K562 (cell line): ENCODE data around the gene VLDLR. TPM values are rescaled to one million over a fixed set of nuclear protein-coding genes. Genes with fewer than 3 reads are reported as not detected.
A peak's percentile ranks its signal among the peaks of the same experiment; 100 is the strongest.

Experiments
- ATAC-seq: fragments of 200-7000 bp; cut with Tn5 transposase; 3 replicates; pipeline ENCODE4 v1.9.1; 2020; ENCODE audit warnings: moderate library complexity
- BruUV-seq: library from RNA; stranded (reverse); fragments of 400-500 nt; replicated peaks from 2 replicates; lab custom pipeline; 2021; lab: Mats Ljungman, UMichigan
- CTCF ChIA-PET: fragments of 300-600 bp; formaldehyde crosslinking; extraction: SDS; loops from one replicate; lab custom pipeline; 2021; ENCODE audit warnings: low intra/inter-chr PET ratio; lab: Yijun Ruan, JAX
- POLR2A ChIA-PET: fragments of 300-600, 350-650 bp; sonication (Branson Sonifier 250); formaldehyde crosslinking; extraction: SDS; loops from one replicate; lab custom pipeline; 2021; ENCODE audit warnings: antibody characterized with exemption, inconsistent platforms; lab: Yijun Ruan, JAX
- DNase-seq, 4 experiments: peaks; one replicate each; pipeline versions ENCODE4 v3.0.0 to v3.0.0-alpha.2; 2011 to 2018; ENCODE audit warnings: low spot score in 3 of 4, mixed read lengths in 3 of 4; ENCODE audit errors: extremely low read depth in 1 of 4
- FAIRE-seq: peaks from 2 replicates; lab custom pipeline; 2011; peaks lifted over from hg19 to GRCh38; lab: Jason Lieb, UNC
- H2AFZ ChIP-seq: 2 replicates; pipeline ENCODE4 v1.6.0; 2011; ENCODE audit warnings: low read depth, low read length, control low read depth, inconsistent platforms
- H3K27ac ChIP-seq: fragments of 200-600 bp; 3 replicates; pipeline ENCODE4 v1.8.0; 2011; ENCODE audit warnings: low read depth, mild to moderate bottlenecking, control low read depth, inconsistent platforms, low read length, moderate library complexity, mixed read lengths; ENCODE audit errors: extremely low read depth
- H3K27me3 ChIP-seq, 2 experiments: fragments of 300-600 bp in 1 of 2; 2 replicates in 1 of 2; 3 replicates in 1 of 2; pipeline versions ENCODE4 v1.6.0 to v1.8.0; 2011; ENCODE audit warnings: inconsistent platforms in 2 of 2, low read length in 2 of 2, mild to moderate bottlenecking in 1 of 2, mixed read lengths in 1 of 2, moderate library complexity in 1 of 2; ENCODE audit not compliant: control insufficient read depth in 2 of 2, insufficient read depth in 2 of 2
- H3K36me3 ChIP-seq: fragments of 300-600 bp; 3 replicates; pipeline ENCODE4 v1.8.0; 2011; ENCODE audit warnings: mild to moderate bottlenecking, low read length, inconsistent platforms; ENCODE audit not compliant: control insufficient read depth, insufficient read depth
- H3K4me1 ChIP-seq, 2 experiments: fragments of 200-600 bp in 1 of 2; replicated peaks in 1 of 2; 2 replicates in 1 of 2; 3 replicates in 1 of 2; pipeline versions ENCODE4 v1.5.1 to v1.8.0; 2011; ENCODE audit warnings: inconsistent platforms in 2 of 2, low read length in 2 of 2, mild to moderate bottlenecking in 1 of 2, mixed read lengths in 1 of 2, moderate library complexity in 1 of 2; ENCODE audit not compliant: control insufficient read depth in 2 of 2, insufficient read depth in 2 of 2
- H3K4me2 ChIP-seq: 2 replicates; pipeline ENCODE4 v1.6.1; 2011; ENCODE audit warnings: low read length, control low read depth, inconsistent platforms, mixed read lengths; ENCODE audit not compliant: insufficient read depth
- H3K4me3 ChIP-seq: fragments of 200-600 bp; sonication (generic), shearing (Covaris generic); 2 replicates; pipeline ENCODE4 v1.5.1; 2016; ENCODE audit warnings: control low read depth, inconsistent platforms
- H3K79me2 ChIP-seq: fragments of 200-600 bp; 3 replicates; pipeline ENCODE4 v1.8.0; 2011; ENCODE audit warnings: low read length, inconsistent platforms; ENCODE audit not compliant: control insufficient read depth, insufficient read depth
- H3K9ac ChIP-seq, 2 experiments: 2 replicates each; pipeline versions ENCODE4 v1.6.0 to v1.6.1; 2011; ENCODE audit warnings: low read depth in 2 of 2, low read length in 2 of 2, control low read depth in 1 of 2, inconsistent platforms in 1 of 2, mild to moderate bottlenecking in 1 of 2, mixed read lengths in 1 of 2; ENCODE audit not compliant: insufficient read depth in 1 of 2
- H3K9me1 ChIP-seq: one replicate; pipeline ENCODE4 v1.6.0; 2011; ENCODE audit warnings: inconsistent platforms, mild to moderate bottlenecking, low read length, moderate library complexity; ENCODE audit not compliant: control insufficient read depth, insufficient read depth
- H3K9me3 ChIP-seq: replicated peaks from 2 replicates; pipeline ENCODE4 v1.5.1; 2011; ENCODE audit warnings: low read depth, low read length, inconsistent platforms; ENCODE audit not compliant: control insufficient read depth, insufficient read depth
- H4K20me1 ChIP-seq: replicated peaks from 2 replicates; pipeline ENCODE4 v1.6.1; 2011; ENCODE audit warnings: low read length, inconsistent platforms, mixed read lengths; ENCODE audit not compliant: control insufficient read depth, insufficient read depth
- CHD2 ChIP-seq: IDR thresholded peaks from 2 replicates; pipeline ENCODE4 v1.6.1; 2011; ENCODE audit warnings: low read depth, low read length
- CREM ChIP-seq: IDR thresholded peaks from 2 replicates; pipeline ENCODE4 v1.6.1; 2014; ENCODE audit warnings: antibody characterized with exemption, low read depth
- FOS ChIP-seq: IDR thresholded peaks from 3 replicates; pipeline ENCODE4 v1.6.1; 2011; ENCODE audit not compliant: insufficient read length; ENCODE audit errors: extremely low read depth
- FOXM1 ChIP-seq, 2 experiments: fragments of 450-650 bp in 1 of 2; sonication (generic) in 1 of 2; formaldehyde crosslinking in 1 of 2; IDR thresholded peaks; 2 replicates each; pipeline versions ENCODE4 v1.6.1 to v1.9.0; 2017 to 2022; ENCODE audit warnings: low read depth in 2 of 2, mild to moderate bottlenecking in 2 of 2, missing genetic modification reagents in 1 of 2, moderate library complexity in 1 of 2
- HNRNPH1 ChIP-seq: fragments of 200-400 bp; formaldehyde crosslinking; optimal IDR thresholded peaks from 2 replicates; pipeline ENCODE3; 2017; ENCODE audit warnings: low read depth, mild to moderate bottlenecking, low read length, moderate library complexity
- KDM5B ChIP-seq: fragments of 200-600 bp; sonication (generic); IDR thresholded peaks from 2 replicates; pipeline ENCODE4 v1.6.1; 2012; ENCODE audit warnings: low read depth, mild to moderate bottlenecking, moderate library complexity, low read length, control low read depth, inconsistent platforms; ENCODE audit not compliant: insufficient replicate concordance
- KLF10 ChIP-seq: fragments of 250-450 bp; sonication (Bioruptor Pico); IDR thresholded peaks from 2 replicates; pipeline ENCODE4 v1.6.1; 2021; ENCODE audit warnings: matching md5 sums
- MAFG ChIP-seq: fragments of 450-650 bp; conservative IDR thresholded peaks from 2 replicates; pipeline ENCODE4 v1.6.1; 2016; ENCODE audit warnings: missing genetic modification characterization, missing compliant biosample characterization
- NCOR1 ChIP-seq: fragments of 450-650 bp; IDR thresholded peaks from 2 replicates; pipeline ENCODE4 v1.6.1; 2016; ENCODE audit warnings: mild to moderate bottlenecking, moderate library complexity
- POU5F1 ChIP-seq: fragments of 150-350 bp; IDR thresholded peaks from 2 replicates; pipeline ENCODE4 v1.6.1; 2014; ENCODE audit warnings: borderline replicate concordance, low read length, low read depth, mild to moderate bottlenecking; ENCODE audit not compliant: partially characterized antibody
- RAD51 ChIP-seq: fragments of 450-650 bp; IDR thresholded peaks from 2 replicates; pipeline ENCODE4 v1.7.1; 2016; ENCODE audit warnings: low read depth, mild to moderate bottlenecking, borderline replicate concordance
- SNRNP70 ChIP-seq: fragments of 200-400 bp; formaldehyde crosslinking; optimal IDR thresholded peaks from 2 replicates; pipeline ENCODE3; 2017; ENCODE audit warnings: low read depth, low read length
- TCF7L2 ChIP-seq: fragments of 150-350 bp; IDR thresholded peaks from 2 replicates; pipeline ENCODE4 v1.6.1; 2016; ENCODE audit warnings: low read depth, mild to moderate bottlenecking, low read length, moderate library complexity
- TCFL5 ChIP-seq: fragments of 250-450 bp; sonication (Bioruptor Pico); conservative IDR thresholded peaks from 2 replicates; pipeline ENCODE4 v1.6.1; 2021; ENCODE audit warnings: mild to moderate bottlenecking, moderate library complexity, matching md5 sums
- TRIM28 ChIP-seq: fragments of 450-650 bp; IDR thresholded peaks from 2 replicates; pipeline ENCODE4 v1.6.1; 2017
- ZEB2 ChIP-seq: fragments of 450-650 bp; IDR thresholded peaks from 2 replicates; pipeline ENCODE4 v1.6.1; 2016
- ZNF121 ChIP-seq: sonication (generic); formaldehyde crosslinking; conservative IDR thresholded peaks from 2 replicates; pipeline ENCODE4 v1.8.0; 2022; ENCODE audit warnings: missing genetic modification reagents
- ZNF134 ChIP-seq: fragments of 250-450 bp; sonication (Bioruptor Pico); conservative IDR thresholded peaks from 2 replicates; pipeline ENCODE4 v1.4.0; 2020
- ZNF224 ChIP-seq: sonication (generic); formaldehyde crosslinking; IDR thresholded peaks from 2 replicates; pipeline ENCODE4 v1.8.0; 2022; ENCODE audit warnings: mild to moderate bottlenecking, missing genetic modification reagents
- ZNF57 ChIP-seq: fragments of 450-650 bp; formaldehyde crosslinking; IDR thresholded peaks from 2 replicates; pipeline ENCODE4 v1.4.0; 2020; ENCODE audit warnings: mild to moderate bottlenecking, moderate library complexity
- WGBS: fragments of 100-300 bp; shearing (Covaris generic); methylation state at CpG from one replicate; pipeline ENCODE4 v1.1.6; 2016; ENCODE audit warnings: low coverage, mixed read lengths; ENCODE audit not compliant: insufficient coverage; ENCODE audit errors: missing lambda C conversion rate; 5-methylcytosine and 5-hydroxymethylcytosine counted together
- in situ Hi-C: fragments of 300-500 bp; cut with MboI; formaldehyde crosslinking; loops from 4 replicates; pipeline ENCODE4 v1.15.0; 2018; ENCODE audit warnings: inconsistent platforms, mixed read lengths
- intact Hi-C: fragments of 100-400 bp; cut with micrococcal nuclease; formaldehyde crosslinking; loops from 2 replicates; pipeline ENCODE4 v1.14.2; 2022
- polyA plus RNA-seq, 8 experiments: library from polyadenylated mRNA; depleted of rRNA in 4 of 8; stranded (reverse) in 5 of 8; unstranded in 3 of 8; fragments of >200 nt; fragmentation: Nextera tagmentation in 2 of 8; fragmentation: Illumina TruSeq in 1 of 8; extraction: Ambion mirVana in 2 of 8; extraction: Trizol in 1 of 8; gene quantifications; 2 replicates each; pipeline versions ENCODE4 v1.2.1 to v1.2.3, GENCODE V29; 2011 to 2014; ENCODE audit warnings: inconsistent platforms in 1 of 8, missing spikeins in 1 of 8
- total RNA-seq, 7 experiments: library from RNA; depleted of rRNA in 6 of 7; stranded (reverse); fragments of >200 nt in 6 of 7; fragmentation: Illumina TruSeq in 2 of 7; extraction: Trizol in 2 of 7; gene quantifications; 2 replicates each; pipeline versions ENCODE4 v1.2.1 to v1.2.3, GENCODE V29; 2011 to 2021; ENCODE audit warnings: low replicate concordance in 1 of 7
- TF ChIP-seq, protein P1 (sequence below): fragments of 250-450 bp; sonication (Bioruptor Pico); IDR thresholded peaks from 2 replicates; pipeline ENCODE4 v1.4.0; 2020; ENCODE audit warnings: mild to moderate bottlenecking, moderate library complexity

The VLDLR gene
- total and polyA plus RNA-seq, 9 of the 15 experiments (the other 6 are each of a cell fraction or from before 2014, with no cell fraction given): 0.03 to 0.58 (median 0.08) TPM

- FAIRE-seq (no peak), DNase-seq (peak in 2 of 4 experiments; percentile 4), ATAC-seq (no peak)
- intact Hi-C loops (no loop called here), in situ Hi-C loops (no loop called here)
- Histone ChIP-seq H3K4me2 (no peak overlapping the region), H3K4me3 (no peak overlapping the region), H3K4me1 (no peaks in the 10 kb centered on the region; a peak in 1 of 5 replicates), H3K79me2 (no peaks in the 10 kb centered on the region), H3K9me3 (no peaks in the 10 kb centered on the region), H3K27ac (no peak overlapping the region), H2AFZ (peak overlapping the region; percentile 45; the same call in 1 of the 2 replicates), H3K9me1 (no peaks in the 10 kb centered on the region), H3K9ac (no peak overlapping the region), H3K36me3 (no peaks in the 10 kb centered on the region), H3K27me3 (no peaks in the 10 kb centered on the region), H4K20me1 (no peaks in the 10 kb centered on the region)
- ChIA-PET CTCF (no interaction called here), POLR2A (no interaction called here)
- BruUV-seq: no TSS peak
- WGBS: 11% methylated on average over 9 of the region's 13 CpGs
- TF ChIP-seq NCOR1 (no peak), ZEB2 (no peak), RAD51 (no peak), FOXM1 (IDR thresholded peaks at IDR 0.05; ENCODE audit: low read depth) (no peak), FOXM1 (CRISPR knock-in tag; IDR thresholded peaks at IDR 0.05; ENCODE audit: low read depth) (no peak), FOS (no peak), ZNF134 (CRISPR knock-in tag) (no peak), TCF7L2 (no peak), ZNF224 (no peak), TRIM28 (no peak), HNRNPH1 (no peak), ZNF57 (no peak), CHD2 (no peak), ZNF121 (CRISPR knock-in tag) (no peak), CREM (0 out of 2 replicates have a peak, but pooled peaks have one; percentile 14), KLF10 (CRISPR knock-in tag) (no peak), MAFG (tag) (peak; percentile 32; the same call in 1 of the 2 replicates), TCFL5 (CRISPR knock-in tag) (no peak), POU5F1 (no peak), KDM5B (no peak), SNRNP70 (no peak)
- TF ChIP-seq, protein P1, sequence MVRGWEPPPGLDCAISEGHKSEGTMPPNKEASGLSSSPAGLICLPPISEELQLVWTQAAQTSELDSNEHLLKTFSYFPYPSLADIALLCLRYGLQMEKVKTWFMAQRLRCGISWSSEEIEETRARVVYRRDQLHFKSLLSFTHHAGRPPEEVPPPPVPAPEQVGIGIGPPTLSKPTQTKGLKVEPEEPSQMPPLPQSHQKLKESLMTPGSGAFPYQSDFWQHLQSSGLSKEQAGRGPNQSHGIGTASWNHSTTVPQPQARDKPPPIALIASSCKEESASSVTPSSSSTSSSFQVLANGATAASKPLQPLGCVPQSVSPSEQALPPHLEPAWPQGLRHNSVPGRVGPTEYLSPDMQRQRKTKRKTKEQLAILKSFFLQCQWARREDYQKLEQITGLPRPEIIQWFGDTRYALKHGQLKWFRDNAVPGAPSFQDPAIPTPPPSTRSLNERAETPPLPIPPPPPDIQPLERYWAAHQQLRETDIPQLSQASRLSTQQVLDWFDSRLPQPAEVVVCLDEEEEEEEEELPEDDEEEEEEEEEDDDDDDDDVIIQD (CRISPR knock-in tag): no peak
Measured at GRCh38 chr9:2583308-2584013, 38.1 kb upstream of the VLDLR start.
